HG03520 (cell line): Measurements from ENCODE around the gene MRPS22.
"Not testable (repeated sequence)": the region's sequence is repeated elsewhere in the genome, so short reads cannot be mapped to it uniquely, and the experiment has no call there.

Source experiments
- ATAC-seq: cut with Tn5 transposase; IDR thresholded peaks from one replicate; pipeline ENCODE4 v1.9.1; 2021; ENCODE audit warnings: mild to moderate bottlenecking, moderate library complexity; ENCODE audit not compliant: unreplicated experiment

The MRPS22 gene

DNA sequence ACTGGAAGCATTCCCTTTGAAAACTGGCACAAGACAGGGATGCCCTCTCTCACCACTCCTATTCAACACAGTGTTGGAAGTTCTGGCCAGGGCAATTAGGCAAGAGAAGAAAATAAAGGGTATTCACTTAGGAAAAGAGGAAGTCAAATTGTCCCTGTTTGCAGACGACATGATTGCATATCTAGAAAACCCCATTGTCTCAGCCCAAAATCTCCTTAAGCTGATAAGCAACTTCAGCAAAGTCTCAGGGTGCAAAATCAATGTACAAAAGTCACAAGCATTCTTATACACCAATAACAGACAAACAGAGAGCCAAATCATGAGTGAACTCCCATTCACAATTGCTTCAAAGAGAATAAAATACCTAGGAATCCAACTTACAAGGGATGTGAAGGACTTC is 9.1 kb upstream of the MRPS22 start:
- not testable (repeated sequence) for ATAC-seq

DNA sequence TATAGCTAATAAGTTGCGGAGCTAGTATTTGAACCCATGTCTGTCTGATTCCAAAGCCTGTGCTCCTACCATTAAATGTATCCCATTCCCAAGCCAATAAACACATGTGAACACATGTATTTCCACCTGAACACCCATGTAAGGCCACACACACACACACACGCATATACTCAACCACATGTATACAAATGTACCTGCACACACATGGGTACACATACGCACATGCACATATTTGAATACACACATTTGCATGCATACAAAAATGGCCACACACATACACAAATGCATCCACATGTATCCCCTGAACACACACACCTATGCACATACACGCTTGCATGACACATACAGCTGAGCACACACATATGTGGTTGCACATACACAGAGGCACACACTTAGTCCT is 5.4 kb upstream of the MRPS22 start:
- no peak for ATAC-seq

DNA sequence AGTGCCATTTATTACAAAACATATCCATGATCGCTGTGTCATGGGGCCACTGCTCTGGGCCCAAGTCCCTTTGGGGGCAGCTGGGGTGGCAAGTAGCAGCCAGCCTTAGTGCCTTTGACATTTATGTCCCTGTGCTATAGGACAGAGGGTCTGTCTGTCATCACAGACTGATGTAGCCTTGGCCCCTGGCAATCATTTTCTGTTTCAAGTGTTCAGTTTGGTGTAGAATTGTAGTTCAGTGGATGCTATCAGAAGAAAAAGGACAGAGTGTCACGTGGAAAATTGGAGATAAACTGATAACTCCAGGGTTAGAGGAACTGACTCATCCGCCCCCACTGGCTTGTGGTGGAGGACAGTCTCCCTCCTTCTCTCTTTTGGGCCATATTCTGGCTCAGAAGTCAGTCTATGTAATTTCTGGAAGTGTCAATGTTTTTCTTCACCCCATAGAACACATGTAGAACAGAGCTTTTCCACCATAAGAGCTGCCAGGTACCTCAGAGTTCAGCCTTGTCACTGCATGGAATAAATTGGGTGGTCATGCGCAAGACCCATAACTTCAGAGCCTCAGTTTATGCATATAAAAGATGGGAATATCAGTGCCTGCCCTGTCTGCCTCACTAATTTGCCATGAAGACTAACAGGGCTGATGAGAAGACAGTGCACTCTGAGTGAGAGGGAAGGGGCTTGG is 4.5 kb upstream of the MRPS22 start:
- ATAC-seq, result no peak

DNA sequence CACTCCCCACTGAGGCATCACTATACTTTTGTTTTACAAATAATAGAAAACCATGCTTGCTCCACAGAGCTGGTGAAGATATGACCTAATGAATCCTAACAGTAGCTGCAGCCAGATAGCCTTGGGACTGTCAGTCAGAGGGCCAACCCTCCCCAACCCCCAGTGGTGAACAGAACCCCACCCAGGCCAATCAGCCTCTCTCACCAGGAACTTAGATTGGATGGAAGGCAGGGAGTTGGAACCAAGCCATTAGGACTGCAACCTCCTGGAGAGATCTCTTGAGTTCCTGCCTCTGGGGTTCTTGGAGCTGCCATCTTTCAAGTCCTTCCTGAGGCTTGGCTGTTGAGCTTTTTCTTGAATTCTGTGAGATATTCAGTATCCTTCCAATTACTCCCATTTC is 3.0 kb upstream of the MRPS22 start:
- no peak for ATAC-seq

DNA sequence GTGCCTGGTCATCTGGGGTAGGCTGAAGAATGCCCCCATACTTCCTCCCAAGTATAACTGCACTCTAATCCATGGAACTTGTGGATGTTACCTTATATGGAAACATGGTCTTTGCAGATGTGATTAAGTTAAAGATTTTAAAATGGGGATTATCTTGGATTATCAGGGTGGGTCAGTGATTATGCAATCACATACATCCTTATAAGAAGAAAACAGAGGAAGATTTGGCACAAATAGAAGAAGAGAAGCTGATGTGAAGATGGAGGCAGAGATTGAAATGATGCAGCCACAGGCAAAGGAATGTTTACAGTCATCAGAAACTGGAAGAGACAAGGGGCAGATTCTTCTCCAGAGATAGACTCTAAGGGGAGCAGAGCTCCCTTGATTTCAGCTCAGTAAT is 1.8 kb upstream of the MRPS22 start:
- no peak for ATAC-seq

DNA sequence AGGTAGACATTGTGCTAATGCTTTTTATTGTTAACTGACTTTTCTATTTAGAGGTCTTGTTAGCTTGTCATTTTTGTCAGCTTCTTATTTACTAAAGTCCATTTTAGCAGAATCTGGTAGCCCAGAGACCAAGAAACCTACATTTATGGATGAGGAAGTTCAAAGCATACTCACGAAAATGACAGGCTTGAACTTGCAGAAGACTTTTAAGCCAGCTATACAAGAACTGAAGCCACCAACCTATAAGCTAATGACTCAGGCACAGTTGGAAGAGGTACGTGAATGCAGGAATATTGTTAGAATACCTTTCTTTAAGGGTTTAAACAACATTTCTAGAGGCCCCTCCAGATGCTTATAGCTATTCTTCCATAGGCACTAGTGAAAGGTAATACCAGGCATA is 3.0 kb downstream of the MRPS22 start:
- no peak for ATAC-seq

DNA sequence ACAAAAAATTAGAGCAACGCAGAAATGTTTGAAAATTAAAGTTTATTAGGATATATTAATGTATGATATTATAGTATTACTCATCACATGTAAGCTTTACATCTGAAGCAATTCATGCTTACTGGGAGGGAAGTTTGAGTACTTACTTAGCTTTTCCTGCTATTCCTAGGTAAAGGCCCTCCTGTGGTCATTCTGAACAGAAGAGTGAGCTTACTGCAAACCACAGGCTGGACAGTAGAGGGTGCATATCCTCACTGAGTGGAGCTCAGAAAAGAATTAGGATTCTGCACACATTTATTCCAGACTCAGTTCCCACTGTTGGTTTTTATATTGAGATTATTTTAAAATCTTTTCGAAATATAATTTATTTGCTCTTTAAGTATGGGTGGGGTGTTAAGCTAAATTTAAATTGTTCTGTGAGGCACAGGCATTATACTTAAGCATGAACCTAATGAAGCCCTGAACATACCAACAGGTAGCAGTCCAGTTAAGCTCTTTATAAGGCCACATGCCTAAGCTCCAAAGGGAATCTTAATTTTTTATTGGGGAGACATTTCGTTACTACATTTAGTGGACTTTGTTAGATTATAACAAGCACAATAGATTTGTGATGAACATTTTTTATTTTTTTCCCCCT is 10.2 kb downstream of the MRPS22 start:
- no peak for ATAC-seq

DNA sequence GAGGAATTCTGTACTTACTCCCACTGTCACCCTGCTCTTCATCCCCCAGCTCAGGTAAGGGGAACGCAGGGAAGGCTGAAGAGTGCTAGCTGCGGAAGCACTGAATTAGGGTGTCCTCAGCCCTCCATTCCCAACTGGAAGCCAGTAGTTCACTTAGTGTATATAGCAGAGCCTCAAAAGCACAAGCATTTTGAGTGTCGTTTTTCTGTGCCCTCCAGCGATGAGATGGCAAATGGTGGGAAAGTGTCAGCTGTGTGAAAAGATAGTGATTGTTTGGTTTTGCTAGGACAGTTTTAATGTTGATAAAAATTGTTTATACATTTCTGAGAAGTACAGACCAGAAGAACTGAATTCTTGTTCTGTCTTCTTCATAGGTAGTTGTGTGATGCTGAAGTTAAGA is 10.8 kb downstream of the MRPS22 start:
- ATAC-seq, result no peak

DNA sequence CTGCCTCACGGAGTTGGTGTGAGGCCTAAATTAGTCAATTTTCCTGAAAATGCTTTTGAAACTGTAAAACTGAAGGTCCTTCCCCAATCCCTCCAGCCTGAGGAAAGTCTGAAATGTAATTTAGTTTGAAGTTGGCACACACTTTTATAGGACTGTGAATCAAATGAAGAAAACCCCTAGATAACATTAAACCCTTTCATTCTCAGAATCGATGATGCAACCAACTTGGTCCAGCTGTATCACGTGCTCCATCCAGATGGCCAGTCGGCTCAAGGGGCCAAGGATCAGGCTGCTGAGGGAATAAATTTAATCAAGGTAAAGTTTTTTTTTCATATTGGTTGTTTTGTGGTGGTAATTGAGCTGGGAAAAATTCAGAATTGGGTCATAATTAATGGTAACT is 11.7 kb downstream of the MRPS22 start:
- no peak for ATAC-seq

DNA sequence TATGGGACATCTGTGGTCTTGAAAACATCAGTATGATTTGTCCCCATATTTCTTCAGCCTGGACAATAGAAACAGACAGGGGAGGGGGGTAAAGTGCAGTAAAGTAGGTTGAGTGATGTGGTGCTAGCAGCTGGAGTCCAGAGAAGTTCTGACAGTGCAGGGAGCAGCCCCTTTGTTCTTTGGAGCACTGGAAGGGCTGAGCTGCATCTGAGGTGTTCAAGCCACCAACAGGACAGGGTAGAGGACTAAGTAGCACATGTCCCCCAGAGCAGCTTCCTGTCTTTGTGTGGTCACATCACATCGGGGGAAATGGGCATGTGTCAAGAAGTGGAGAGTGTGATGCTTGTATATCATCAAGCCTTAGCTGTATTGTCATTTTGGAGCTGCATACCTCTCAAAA is 12.1 kb downstream of the MRPS22 start:
- ATAC-seq, result no peak

DNA sequence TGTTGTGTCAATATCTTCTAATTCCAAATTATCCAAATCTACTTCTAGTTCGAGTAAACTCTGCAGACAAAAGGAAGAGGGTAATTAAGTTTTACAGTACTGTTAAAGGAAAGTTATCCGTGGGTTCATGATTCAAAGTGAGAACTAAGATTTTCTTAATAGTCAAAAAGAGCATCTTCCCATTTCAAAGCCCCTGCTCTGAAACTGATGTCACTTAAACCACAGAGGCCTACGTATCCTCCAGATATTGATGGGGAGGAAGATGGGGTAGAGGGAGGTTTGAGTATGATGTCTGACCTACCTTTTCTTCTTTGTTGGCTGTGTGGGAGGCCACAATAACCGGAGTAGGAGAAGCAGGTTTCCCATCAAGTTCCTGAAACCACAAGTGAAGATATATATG is 14.1 kb downstream of the MRPS22 start:
- ATAC-seq, result no peak

DNA sequence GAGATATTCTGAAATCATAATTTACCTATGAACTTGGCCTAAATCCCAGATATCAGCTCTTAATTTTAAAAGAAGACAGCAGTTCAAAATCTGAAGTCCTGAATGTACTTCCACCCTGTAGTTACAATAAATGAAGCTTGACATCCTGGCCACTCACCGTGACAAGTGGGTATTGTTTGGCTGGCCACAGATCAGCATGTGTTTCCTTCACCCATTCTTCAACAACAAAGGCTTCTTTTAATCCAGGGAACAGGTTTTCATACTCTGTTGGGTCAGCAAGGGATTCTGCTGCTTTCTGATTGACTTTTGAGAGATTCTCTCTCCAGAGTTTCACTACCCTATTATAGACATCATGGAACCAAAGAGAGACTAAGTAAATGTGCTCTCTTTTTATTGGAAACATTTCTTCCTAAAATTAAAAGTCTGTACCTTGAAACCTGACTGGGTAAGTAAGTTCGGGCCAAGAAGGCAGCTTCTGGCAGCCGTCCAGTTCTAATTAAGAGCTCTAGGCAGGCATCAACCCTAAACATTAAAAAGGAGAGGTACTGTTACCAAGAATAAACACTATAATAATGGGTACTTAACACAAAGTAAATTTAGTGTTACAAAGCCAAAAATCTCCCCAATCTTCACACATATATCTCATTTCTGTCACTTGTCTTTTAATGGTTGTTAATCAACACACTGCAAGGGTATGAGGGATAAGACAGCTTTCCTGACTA is 15.2 kb downstream of the MRPS22 start:
- no peak for ATAC-seq

DNA sequence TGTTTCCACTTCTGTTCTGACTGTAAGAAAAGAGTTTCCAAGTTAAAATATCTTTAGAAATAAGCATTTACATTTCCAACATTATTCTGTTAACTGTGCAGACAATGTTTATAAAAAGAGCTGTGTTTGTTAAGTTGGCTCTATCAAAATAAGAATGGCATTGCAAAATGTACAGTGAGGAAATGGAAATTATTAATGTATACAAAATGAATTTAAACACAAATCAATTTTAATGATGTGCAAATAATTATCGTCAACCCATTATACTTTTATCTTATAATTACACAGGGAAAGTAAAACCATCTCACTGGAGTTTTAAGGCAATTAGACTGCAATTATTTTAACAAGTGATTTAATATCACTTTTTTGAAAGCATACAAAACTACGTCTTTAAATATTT is 17.5 kb downstream of the MRPS22 start:
- no peak for ATAC-seq

DNA sequence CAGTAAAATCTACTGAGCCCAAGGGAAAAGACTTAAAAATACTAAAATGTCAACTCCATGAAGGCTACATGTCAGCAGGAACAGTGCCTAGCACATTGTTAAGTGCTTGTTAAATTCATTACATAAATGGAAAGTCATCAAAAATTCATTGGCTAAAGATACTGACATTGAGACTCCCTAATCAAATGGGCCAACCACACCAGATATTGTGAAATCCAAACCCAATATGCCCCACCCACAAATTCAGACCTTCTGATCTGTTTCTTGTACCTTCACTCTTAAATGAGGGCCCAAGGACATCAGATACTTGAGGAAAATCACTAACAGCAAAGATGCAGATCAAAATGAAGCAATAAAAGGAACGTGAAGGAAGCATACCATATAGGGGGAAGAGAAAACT is 20.7 kb downstream of the MRPS22 start:
- ATAC-seq, result no peak

DNA sequence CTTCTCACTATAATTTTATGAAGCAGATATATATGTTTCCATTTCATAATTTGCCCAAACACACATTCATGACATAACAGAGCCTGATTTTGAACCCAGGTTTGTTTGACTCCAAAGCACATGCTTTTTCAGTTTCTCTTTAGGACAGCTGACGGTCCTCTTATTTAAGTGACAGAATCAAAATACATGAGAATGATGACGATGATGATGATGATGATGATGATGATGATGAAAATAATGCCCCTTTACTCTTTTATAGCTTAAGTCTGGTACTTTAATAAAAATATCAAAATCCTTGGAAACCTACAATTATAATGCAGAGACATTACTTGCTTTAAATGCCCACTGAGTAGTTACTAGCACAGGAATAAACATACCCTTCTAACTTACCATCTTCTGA is 30.3 kb downstream of the MRPS22 start:
- ATAC-seq, result no peak

DNA sequence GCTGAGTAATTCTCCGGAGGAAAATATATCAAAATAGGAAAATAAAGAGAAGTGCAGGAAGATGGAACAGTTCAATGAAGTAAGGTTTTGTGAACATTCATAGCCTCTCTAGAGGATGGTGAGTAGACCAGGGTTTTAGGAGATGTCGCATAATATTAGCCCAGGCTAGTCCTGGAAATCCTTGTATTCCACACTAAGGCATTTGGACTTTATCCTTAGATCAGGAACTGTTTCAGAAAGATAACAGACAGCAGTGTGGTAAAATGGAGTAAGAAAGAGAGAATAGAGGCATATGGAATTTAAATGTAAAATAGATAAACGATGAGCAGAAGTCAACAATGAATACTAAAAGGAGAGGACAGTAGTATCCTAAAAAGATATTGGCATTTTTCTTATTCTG is 33.6 kb downstream of the MRPS22 start:
- no peak for ATAC-seq

DNA sequence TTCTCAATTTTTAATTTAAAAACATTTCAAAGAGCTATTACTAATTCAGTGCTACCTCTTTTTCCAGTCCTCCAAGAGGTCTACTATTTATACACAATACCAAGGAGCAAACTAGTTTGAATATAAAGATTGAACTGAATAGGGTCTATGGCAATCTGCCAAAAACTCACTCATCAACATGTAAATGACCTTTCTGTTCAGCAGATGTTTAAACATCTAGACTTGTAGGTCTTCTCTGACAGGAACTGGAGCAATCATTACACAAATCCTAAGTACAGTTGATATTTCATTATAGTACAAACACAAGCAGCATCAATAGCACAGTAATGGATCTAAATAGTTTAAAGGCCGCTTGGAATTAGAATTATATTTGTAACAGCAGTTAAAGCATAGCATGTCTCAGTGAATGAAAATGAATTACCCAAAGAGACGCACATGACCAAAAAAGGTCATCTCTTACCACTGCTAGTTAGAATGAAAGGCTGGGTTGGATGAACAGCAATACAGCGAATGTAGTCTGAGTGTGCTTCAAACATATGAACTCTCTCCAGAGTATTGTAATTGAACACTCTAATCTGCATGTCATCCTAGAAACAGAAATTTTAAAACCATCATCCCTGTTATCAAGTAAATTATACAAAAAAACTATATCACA is 34.9 kb downstream of the MRPS22 start:
- no peak for ATAC-seq

DNA sequence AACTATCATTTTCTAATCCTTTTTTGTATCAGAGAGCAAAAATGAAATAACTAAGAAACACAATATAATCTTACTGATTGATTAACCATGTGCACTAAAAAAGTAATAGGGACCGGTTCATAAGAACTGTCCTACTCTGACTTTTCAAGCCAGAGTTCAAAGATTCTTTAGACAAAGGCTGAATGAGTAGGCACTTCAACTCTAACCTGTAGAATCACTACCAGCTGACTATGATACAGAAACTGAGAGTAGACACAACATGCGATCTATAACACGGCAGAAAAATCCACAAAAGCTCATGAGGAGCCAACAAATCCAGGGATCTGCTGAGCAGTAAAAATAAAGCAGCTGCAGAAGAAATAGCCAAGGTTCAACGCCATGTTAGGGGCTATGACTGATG is 36.8 kb downstream of the MRPS22 start:
- ATAC-seq, result no peak

DNA sequence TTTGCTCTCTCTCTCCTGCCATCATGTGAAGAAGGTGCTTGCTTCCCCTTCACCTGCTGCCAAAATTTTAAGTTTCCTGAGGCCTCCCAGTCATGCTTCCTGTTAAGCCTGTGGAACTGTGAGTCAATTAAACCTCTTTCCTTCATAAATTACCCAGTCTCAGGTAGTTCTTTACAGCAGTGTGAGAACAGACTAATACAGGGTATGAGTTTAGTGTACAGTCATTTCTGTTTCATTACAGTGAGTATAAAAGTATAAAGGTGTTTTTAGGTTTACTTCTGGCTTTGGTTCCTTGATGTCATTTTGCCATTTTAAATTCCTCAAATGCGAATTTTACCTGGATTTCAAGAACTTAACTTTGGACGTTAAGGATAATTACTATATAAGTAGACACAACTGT is 38.5 kb downstream of the MRPS22 start:
- ATAC-seq, result not testable (repeated sequence)

DNA sequence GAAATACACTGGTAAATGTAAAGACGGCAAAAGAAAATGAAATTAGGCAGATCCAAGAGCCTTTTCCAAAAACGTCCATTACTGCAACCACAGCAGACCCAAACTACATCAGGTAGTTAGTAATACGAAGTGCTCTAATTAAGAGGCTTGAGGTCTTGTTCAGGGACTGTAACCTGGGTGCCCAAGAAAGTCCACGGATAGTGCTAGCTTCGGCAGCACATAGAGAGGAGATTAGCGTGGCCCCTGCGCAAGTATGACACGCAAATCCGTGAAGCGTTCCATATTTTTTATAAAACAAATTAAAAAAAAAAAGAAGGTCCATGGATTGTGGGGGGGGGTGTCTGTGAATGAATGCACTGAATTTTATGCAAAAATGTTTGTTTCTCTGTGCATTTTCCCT is 44.3 kb downstream of the MRPS22 start:
- no peak for ATAC-seq

DNA sequence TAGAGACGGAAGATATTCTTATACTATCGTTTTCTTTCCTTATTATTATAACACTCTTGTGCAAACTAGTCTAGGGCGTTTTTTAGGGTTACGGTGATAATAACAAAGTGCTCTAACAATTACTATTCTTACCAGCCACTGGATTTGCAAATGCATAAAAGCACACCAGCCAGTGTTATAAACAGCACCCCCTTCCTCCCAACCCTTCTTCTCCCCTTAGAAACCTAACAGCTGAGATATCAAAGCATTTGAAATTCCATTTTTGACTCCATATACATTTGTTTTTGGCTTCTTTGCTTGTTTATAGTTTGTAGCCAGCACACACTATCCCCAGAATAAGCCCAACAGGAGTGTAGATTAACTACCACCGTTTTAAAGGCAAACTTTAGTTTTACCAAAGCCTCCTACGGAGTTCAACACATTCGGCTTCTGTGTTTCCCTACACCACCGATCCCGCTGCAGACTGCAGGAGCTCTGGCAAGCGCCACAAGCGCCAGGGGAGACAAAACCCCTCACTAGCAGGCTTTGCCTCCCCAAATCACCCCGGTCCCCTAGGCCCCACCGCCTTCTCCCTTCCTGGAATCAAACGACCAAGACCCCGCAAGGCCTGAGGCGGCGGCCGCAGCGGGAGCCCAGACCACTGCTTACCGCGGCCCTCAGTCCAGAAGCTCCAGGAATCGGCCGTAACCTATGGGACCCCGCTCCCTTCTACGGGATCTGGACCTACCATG is 45.2 kb downstream of the MRPS22 start:
- no peak for ATAC-seq
